GM12878 (cell line): ENCODE results near the gene CCNC. TPM values are rescaled to one million over a fixed set of nuclear protein-coding genes. Genes with fewer than 3 reads are reported as not detected.

Experiments used
- ATAC-seq: fragments of 200-7000 bp; cut with Tn5 transposase; 3 replicates; pipeline ENCODE4 v1.9.1; 2020; ENCODE audit warnings: mild to moderate bottlenecking, moderate library complexity
- BruUV-seq: library from RNA; stranded (reverse); fragments of 400-500 nt; replicated peaks from 2 replicates; lab custom pipeline; 2021; lab: Mats Ljungman, UMichigan
- CTCF ChIA-PET: fragments of 300-600 bp; sonication (Branson Sonifier 250); formaldehyde crosslinking; extraction: SDS; loops from one replicate; lab custom pipeline; 2021; ENCODE audit warnings: inconsistent platforms; lab: Yijun Ruan, JAX
- POLR2A ChIA-PET: fragments of 350-600 bp; formaldehyde crosslinking; extraction: SDS; loops from one replicate; lab custom pipeline; 2021; ENCODE audit warnings: inconsistent platforms; lab: Charles Lee
- RAD21 ChIA-PET: fragments of 300-600 bp; sonication (Branson Sonifier 250); formaldehyde crosslinking; loops from one replicate; lab custom pipeline; 2023; ENCODE audit warnings: antibody characterized with exemption; ENCODE audit not compliant: unreplicated experiment; lab: Charles Lee
- SMC1A ChIA-PET: fragments of 300-600 bp; sonication (Branson Sonifier 250); formaldehyde crosslinking; loops from one replicate; lab custom pipeline; 2023; ENCODE audit not compliant: unreplicated experiment, uncharacterized antibody; lab: Charles Lee
- DNase-seq: peaks from one replicate; pipeline ENCODE4 v3.0.0-alpha.2; 2011; ENCODE audit warnings: low read depth, low spot score
- FAIRE-seq: peaks from 3 replicates; lab custom pipeline; 2011; peaks lifted over from hg19 to GRCh38; lab: Jason Lieb, UNC
- H2AFZ ChIP-seq: 2 replicates; pipeline ENCODE4 v1.6.0; 2011; ENCODE audit warnings: low read depth, low read length, control low read depth; ENCODE audit not compliant: control insufficient read depth
- H3K27ac ChIP-seq: 2 replicates; pipeline ENCODE4 v1.5.1; 2011; ENCODE audit warnings: control low read depth; ENCODE audit not compliant: control insufficient read depth, insufficient read depth
- H3K27me3 ChIP-seq, 2 experiments: replicated peaks in 1 of 2; 2 replicates each; pipeline versions ENCODE4 v1.6.0 to v1.6.1; 2011; ENCODE audit warnings: low read length in 1 of 2; ENCODE audit not compliant: control insufficient read depth in 2 of 2, insufficient read depth in 2 of 2
- H3K36me3 ChIP-seq, 2 experiments: 2 replicates each; pipeline ENCODE4 v1.5.1; 2011; ENCODE audit warnings: low read length in 1 of 2; ENCODE audit not compliant: control insufficient read depth in 2 of 2, insufficient read depth in 2 of 2
- H3K4me1 ChIP-seq: 2 replicates; pipeline ENCODE4 v1.6.1; 2011; ENCODE audit warnings: mild to moderate bottlenecking, low read length, moderate library complexity, mixed read lengths; ENCODE audit not compliant: control insufficient read depth, insufficient read depth
- H3K4me2 ChIP-seq: 2 replicates; pipeline ENCODE4 v1.6.0; 2011; ENCODE audit warnings: control low read depth; ENCODE audit not compliant: control insufficient read depth, insufficient read depth
- H3K4me3 ChIP-seq: fragments of 200-600 bp; sonication (generic); 2 replicates; pipeline ENCODE4 v1.5.1; 2016
- H3K79me2 ChIP-seq: 2 replicates; pipeline ENCODE4 v1.6.0; 2011; ENCODE audit warnings: low read length; ENCODE audit not compliant: control insufficient read depth, insufficient read depth
- H3K9ac ChIP-seq: 2 replicates; pipeline ENCODE4 v1.8.0; 2011; ENCODE audit warnings: low read length, control low read depth, mixed read lengths; ENCODE audit not compliant: control insufficient read depth, insufficient read depth
- H3K9me3 ChIP-seq: replicated peaks from 3 replicates; pipeline ENCODE4 v1.5.1; 2011; ENCODE audit warnings: mild to moderate bottlenecking, low read length; ENCODE audit not compliant: control insufficient read depth, insufficient read depth
- H4K20me1 ChIP-seq: 2 replicates; pipeline ENCODE4 v1.6.0; 2011; ENCODE audit not compliant: control insufficient read depth, insufficient read depth
- BCL11A ChIP-seq: IDR thresholded peaks from 2 replicates; pipeline ENCODE4 v1.6.1; 2011; ENCODE audit warnings: low read depth, low read length
- CHD4 ChIP-seq: fragments of 200-600 bp; sonication (generic); IDR thresholded peaks from 2 replicates; pipeline ENCODE4 v1.6.1; 2016; ENCODE audit warnings: mild to moderate bottlenecking
- CTCF ChIP-seq, 3 experiments: IDR thresholded peaks in 2 of 3; conservative IDR thresholded peaks in 1 of 3; 2 replicates each; pipeline ENCODE4 v1.5.1; 2011; ENCODE audit warnings: low read depth in 3 of 3, low read length in 3 of 3, mild to moderate bottlenecking in 3 of 3, control low read depth in 2 of 3, moderate library complexity in 2 of 3, inconsistent platforms in 1 of 3, mixed read lengths in 1 of 3; ENCODE audit not compliant: control insufficient read depth in 2 of 3, insufficient read depth in 1 of 3; ENCODE audit errors: extremely low read depth in 1 of 3
- EZH2 ChIP-seq: IDR thresholded peaks from 2 replicates; pipeline ENCODE4 v1.6.1; 2012; ENCODE audit warnings: low read depth, mild to moderate bottlenecking, control low read depth, inconsistent platforms, low read length, borderline replicate concordance; ENCODE audit not compliant: control insufficient read depth
- HDGF ChIP-seq: fragments of 450-650 bp; IDR thresholded peaks from 2 replicates; pipeline ENCODE4 v1.6.1; 2016; ENCODE audit warnings: antibody characterized with exemption
- LARP7 ChIP-seq: fragments of 450-650 bp; IDR thresholded peaks from 2 replicates; pipeline ENCODE4 v1.6.1; 2017; ENCODE audit warnings: mild to moderate bottlenecking
- NKRF ChIP-seq: fragments of 450-650 bp; conservative IDR thresholded peaks from 2 replicates; pipeline ENCODE4 v1.6.1; 2017; ENCODE audit warnings: mild to moderate bottlenecking, moderate library complexity
- POLR2A ChIP-seq: IDR thresholded peaks from 2 replicates; pipeline ENCODE4 v1.6.1; 2011; ENCODE audit warnings: low read depth, mild to moderate bottlenecking, low read length
- SIX5 ChIP-seq: IDR thresholded peaks from 2 replicates; pipeline ENCODE4 v1.6.1; 2011; ENCODE audit warnings: mild to moderate bottlenecking, low read depth, low read length, moderate library complexity; ENCODE audit not compliant: severe bottlenecking
- STAT1 ChIP-seq: fragments of 450-650 bp; conservative IDR thresholded peaks from 2 replicates; pipeline ENCODE4 v1.6.1; 2014; ENCODE audit warnings: antibody characterized with exemption, mild to moderate bottlenecking
- TARDBP ChIP-seq: IDR thresholded peaks from 2 replicates; pipeline ENCODE4 v1.6.1; 2016; ENCODE audit warnings: borderline replicate concordance
- WRNIP1 ChIP-seq: IDR thresholded peaks from 2 replicates; pipeline ENCODE4 v1.6.1; 2011; ENCODE audit warnings: low read depth, low read length, improper control_type of control experiment, borderline replicate concordance
- WGBS: methylation state at CpG from one replicate; pipeline ENCODE4 v1.1.6; 2016; ENCODE audit warnings: low lambda C conversion rate; ENCODE audit not compliant: insufficient replicate concordance, insufficient coverage; ENCODE audit errors: missing lambda C conversion rate; 5-methylcytosine and 5-hydroxymethylcytosine counted together
- in situ Hi-C: fragments of 300-500 bp; cut with MboI; formaldehyde crosslinking; loops from 9 replicates; pipeline ENCODE4 v1.14.3; 2018; ENCODE audit warnings: mixed read lengths
- intact Hi-C: fragments of 100-400 bp; cut with micrococcal nuclease; formaldehyde crosslinking; loops from one replicate; pipeline ENCODE4 v1.14.2; 2022; ENCODE audit not compliant: unreplicated experiment
- polyA plus RNA-seq, 11 experiments: library from polyadenylated mRNA; depleted of rRNA in 4 of 11; unstranded in 6 of 11; stranded (reverse) in 5 of 11; fragments of >200 nt; fragmentation: Nextera tagmentation in 4 of 11; fragmentation: Illumina TruSeq in 1 of 11; extraction: Ambion mirVana in 4 of 11; extraction: Trizol in 1 of 11; gene quantifications; 1 replicate in 1 of 11; 2 replicates in 10 of 11; pipeline versions ENCODE4 v1.2.1 to v1.2.3, GENCODE V29; 2011 to 2016; ENCODE audit warnings: inconsistent platforms in 2 of 11, missing spikeins in 2 of 11, low read depth in 1 of 11
- total RNA-seq, 4 experiments: library from RNA; depleted of rRNA in 3 of 4; stranded (reverse); fragments of >200 nt in 3 of 4; fragmentation: Illumina TruSeq in 1 of 4; extraction: Trizol in 1 of 4; gene quantifications; 2 replicates each; pipeline versions ENCODE4 v1.2.1 to v1.2.3, GENCODE V29; 2013 to 2021

The CCNC gene
- total and polyA plus RNA-seq, 10 of the 15 experiments (the other 5 are each of a cell fraction or from before 2014, with no cell fraction given), result 68.5 to 168 (median 99.4) TPM

- FAIRE-seq (no peak), DNase-seq (no peak), ATAC-seq (no peak)
- peaks cover 22% of the 10 kb centered on the region for H3K79me2 ChIP-seq
- POLR2A ChIA-PET, result interaction anchor here (0.7 kb wide), 1 partner anchor 29 kb away, joined by 5 read pairs; no protein-coding TSS in a partner anchor
- H3K27me3 ChIP-seq, result no peaks in the 10 kb centered on the region
- no peak overlapping the region for H2AFZ ChIP-seq
- H3K4me3 ChIP-seq, result no peak overlapping the region
- 98% methylated on average over 2 of the region's 2 CpGs for WGBS
- CTCF ChIA-PET, result interaction anchor here (1.2 kb wide), 1 partner anchor 17 kb away, joined by 3 read pairs; no protein-coding TSS in a partner anchor
- in situ Hi-C loops, result no loop called here
- no peaks in the 10 kb centered on the region for H4K20me1 ChIP-seq
- no peak overlapping the region for H3K9ac ChIP-seq
- no peaks in the 10 kb centered on the region for H3K4me1 ChIP-seq
- H3K4me2 ChIP-seq, result no peak overlapping the region
- SMC1A ChIA-PET, result interaction anchor here (1.6 kb wide), 1 partner anchor 21 kb away, joined by 3 read pairs; no protein-coding TSS in a partner anchor
- peaks cover 0 to 36% of the 10 kb centered on the region in 2 experiments; a peak in 3 of 4 replicates for H3K36me3 ChIP-seq
- BruUV-seq, result no TSS peak
- H3K27ac ChIP-seq, result no peak overlapping the region
- H3K9me3 ChIP-seq, result no peaks in the 10 kb centered on the region
- intact Hi-C loops, result no loop called here
- no peak for TF ChIP-seq HDGF
- TF ChIP-seq WRNIP1, result no peak
- TF ChIP-seq TARDBP, result no peak
- TF ChIP-seq CTCF (IDR thresholded peaks at IDR 0.05 in 2 of 3, conservative IDR thresholded peaks at IDR 0.05 in 1 of 3; ENCODE audit: control insufficient read depth in 2 of 3, extremely low read depth in 1 of 3, insufficient read depth in 1 of 3, low read depth in 3 of 3, low read length in 3 of 3), result no peak
- TF ChIP-seq SIX5, result no peak
- TF ChIP-seq BCL11A, result no peak
- TF ChIP-seq NKRF, result no peak
- TF ChIP-seq LARP7, result no peak
- TF ChIP-seq CHD4, result no peak
- no peak for TF ChIP-seq EZH2
- no peak for TF ChIP-seq POLR2A
- no peak for TF ChIP-seq STAT1
- RAD21 ChIA-PET, result no interaction called here
Measured at GRCh38 chr6:99559057-99559456, 9.4 kb downstream of the CCNC start.
